Stimulated activated naive CD8-positive, alpha-beta T cell treated with anti-CD3 and anti-CD28 coated beads, Interleukin-15, Interleukin-2, amounts not matched to agents 100 ng/mL and 50 ng/mL, for 24 hours (primary cell): ENCODE results near the gene ZNF536.

Experiments used
- H3K27ac Mint-ChIP-seq: one replicate; pipeline ENCODE4 v1.8.0; 2021; ENCODE audit warnings: mild to moderate bottlenecking, mixed read lengths
- H3K27me3 Mint-ChIP-seq: one replicate; pipeline ENCODE4 v1.8.0; 2021; ENCODE audit warnings: mixed read lengths
- H3K36me3 Mint-ChIP-seq: one replicate; pipeline ENCODE4 v1.8.0; 2021; ENCODE audit warnings: low read depth, mixed read lengths
- H3K4me1 Mint-ChIP-seq: one replicate; pipeline ENCODE4 v1.8.0; 2021; ENCODE audit warnings: low read depth, mixed read lengths
- H3K4me3 Mint-ChIP-seq: one replicate; pipeline ENCODE4 v1.8.0; 2021; ENCODE audit warnings: mild to moderate bottlenecking, mixed read lengths
- H3K9me3 Mint-ChIP-seq: one replicate; pipeline ENCODE4 v1.8.0; 2021; ENCODE audit warnings: mixed read lengths

ZNF536 gene

GRCh38 chr19:30580673-30581072 is 208.5 kb downstream of the ZNF536 start:
- Mint-ChIP-seq H3K36me3 (no peaks in the 10 kb centered on the region), H3K27ac (no peak overlapping the region), H3K4me1 (no peaks in the 10 kb centered on the region), H3K9me3 (no peaks in the 10 kb centered on the region), H3K27me3 (no peaks in the 10 kb centered on the region), H3K4me3 (no peak overlapping the region)

GRCh38 chr19:30584090-30584489 is 211.9 kb downstream of the ZNF536 start:
- Mint-ChIP-seq H3K4me3 (no peak overlapping the region), H3K9me3 (no peaks in the 10 kb centered on the region)

GRCh38 chr19:30587869-30588268 is 215.7 kb downstream of the ZNF536 start:
- Mint-ChIP-seq H3K27ac (no peak overlapping the region), H3K4me3 (no peak overlapping the region), H3K9me3 (no peaks in the 10 kb centered on the region), H3K4me1 (no peaks in the 10 kb centered on the region), H3K36me3 (no peaks in the 10 kb centered on the region), H3K27me3 (no peaks in the 10 kb centered on the region)

More at GRCh38 chr19:30584090-30584489, 211.9 kb downstream of the ZNF536 start:
- Mint-ChIP-seq H3K27me3 (no peaks in the 10 kb centered on the region), H3K27ac (no peak overlapping the region), H3K36me3 (no peaks in the 10 kb centered on the region), H3K4me1 (no peaks in the 10 kb centered on the region)

GRCh38 chr19:30590596-30591229 is 218.5 kb downstream of the ZNF536 start:
- Mint-ChIP-seq H3K27ac (no peak overlapping the region), H3K9me3 (no peaks in the 10 kb centered on the region), H3K27me3 (no peaks in the 10 kb centered on the region), H3K36me3 (no peaks in the 10 kb centered on the region), H3K4me3 (no peak overlapping the region), H3K4me1 (no peaks in the 10 kb centered on the region)

- H3K4me3 Mint-ChIP-seq, result no peak overlapping the region
- no peak overlapping the region for H3K27ac Mint-ChIP-seq
- H3K27me3 Mint-ChIP-seq, result no peaks in the 10 kb centered on the region
- no peaks in the 10 kb centered on the region for H3K4me1 Mint-ChIP-seq
- no peaks in the 10 kb centered on the region for H3K9me3 Mint-ChIP-seq
- no peaks in the 10 kb centered on the region for H3K36me3 Mint-ChIP-seq
These were observed 221.2 kb downstream of the ZNF536 start for GRCh38 chr19:30593356-30593755.

- no peak overlapping the region for H3K4me3 Mint-ChIP-seq
- H3K9me3 Mint-ChIP-seq, result no peaks in the 10 kb centered on the region
- H3K36me3 Mint-ChIP-seq, result no peaks in the 10 kb centered on the region
These were observed 222.0 kb downstream of the ZNF536 start for GRCh38 chr19:30593975-30594745.

GRCh38 chr19:30596268-30596667 is 224.1 kb downstream of the ZNF536 start:
- Mint-ChIP-seq H3K4me1 (no peaks in the 10 kb centered on the region), H3K4me3 (no peak overlapping the region), H3K36me3 (no peaks in the 10 kb centered on the region), H3K27ac (no peak overlapping the region), H3K27me3 (no peaks in the 10 kb centered on the region), H3K9me3 (no peaks in the 10 kb centered on the region)

More at GRCh38 chr19:30593975-30594745, 222.0 kb downstream of the ZNF536 start:
- Mint-ChIP-seq H3K27ac (no peak overlapping the region), H3K4me1 (no peaks in the 10 kb centered on the region), H3K27me3 (no peaks in the 10 kb centered on the region)

- H3K36me3 Mint-ChIP-seq, result no peaks in the 10 kb centered on the region
- no peaks in the 10 kb centered on the region for H3K27me3 Mint-ChIP-seq
- H3K27ac Mint-ChIP-seq, result no peak overlapping the region
- H3K9me3 Mint-ChIP-seq, result no peaks in the 10 kb centered on the region
- H3K4me3 Mint-ChIP-seq, result no peak overlapping the region
- no peaks in the 10 kb centered on the region for H3K4me1 Mint-ChIP-seq
These were observed 224.7 kb downstream of the ZNF536 start for GRCh38 chr19:30596813-30597399.

- H3K36me3 Mint-ChIP-seq, result no peaks in the 10 kb centered on the region
- H3K4me1 Mint-ChIP-seq, result no peaks in the 10 kb centered on the region
- H3K27ac Mint-ChIP-seq, result no peak overlapping the region
- H3K4me3 Mint-ChIP-seq, result no peak overlapping the region
- H3K27me3 Mint-ChIP-seq, result no peaks in the 10 kb centered on the region
- no peaks in the 10 kb centered on the region for H3K9me3 Mint-ChIP-seq
These were observed 226.5 kb downstream of the ZNF536 start for GRCh38 chr19:30598688-30599087.

GRCh38 chr19:30602661-30603350 is 230.6 kb downstream of the ZNF536 start:
- H3K27ac Mint-ChIP-seq, result no peak overlapping the region
- no peaks in the 10 kb centered on the region for H3K36me3 Mint-ChIP-seq
- no peaks in the 10 kb centered on the region for H3K9me3 Mint-ChIP-seq
- H3K4me3 Mint-ChIP-seq, result no peak overlapping the region
- H3K27me3 Mint-ChIP-seq, result peaks cover 5% of the 10 kb centered on the region
- no peaks in the 10 kb centered on the region for H3K4me1 Mint-ChIP-seq

- H3K27me3 Mint-ChIP-seq, result peaks cover 5% of the 10 kb centered on the region
- H3K27ac Mint-ChIP-seq, result no peak overlapping the region
- H3K4me3 Mint-ChIP-seq, result no peak overlapping the region
- H3K4me1 Mint-ChIP-seq, result no peaks in the 10 kb centered on the region
- H3K9me3 Mint-ChIP-seq, result no peaks in the 10 kb centered on the region
- no peaks in the 10 kb centered on the region for H3K36me3 Mint-ChIP-seq
These were observed 232.5 kb downstream of the ZNF536 start for GRCh38 chr19:30604657-30605056.

GRCh38 chr19:30605333-30605732 is 233.1 kb downstream of the ZNF536 start:
- H3K27me3 Mint-ChIP-seq, result peaks cover 5% of the 10 kb centered on the region
- H3K4me1 Mint-ChIP-seq, result no peaks in the 10 kb centered on the region
- H3K9me3 Mint-ChIP-seq, result no peaks in the 10 kb centered on the region
- H3K4me3 Mint-ChIP-seq, result no peak overlapping the region
- H3K27ac Mint-ChIP-seq, result no peak overlapping the region
- no peaks in the 10 kb centered on the region for H3K36me3 Mint-ChIP-seq

GRCh38 chr19:30606114-30607050 is 234.2 kb downstream of the ZNF536 start:
- H3K4me1 Mint-ChIP-seq, result no peaks in the 10 kb centered on the region

More at GRCh38 chr19:30606114-30607050, 234.2 kb downstream of the ZNF536 start:
- no peaks in the 10 kb centered on the region for H3K36me3 Mint-ChIP-seq
- H3K4me3 Mint-ChIP-seq, result no peak overlapping the region
- no peaks in the 10 kb centered on the region for H3K9me3 Mint-ChIP-seq
- H3K27me3 Mint-ChIP-seq, result peaks cover 5% of the 10 kb centered on the region
- H3K27ac Mint-ChIP-seq, result no peak overlapping the region
